Pons (tissue), 1 donor: ENCODE measurements around the gene GNB1L.
"Not testable (repeated sequence)": the region's sequence is repeated elsewhere in the genome, so short reads cannot be mapped to it uniquely, and the experiment has no call there.

ENCODE experiments used
- DNase-seq: peaks from one replicate; pipeline ENCODE4 v3.0.0-alpha.2; 2016; ENCODE audit warnings: low spot score

The GNB1L gene

DNA sequence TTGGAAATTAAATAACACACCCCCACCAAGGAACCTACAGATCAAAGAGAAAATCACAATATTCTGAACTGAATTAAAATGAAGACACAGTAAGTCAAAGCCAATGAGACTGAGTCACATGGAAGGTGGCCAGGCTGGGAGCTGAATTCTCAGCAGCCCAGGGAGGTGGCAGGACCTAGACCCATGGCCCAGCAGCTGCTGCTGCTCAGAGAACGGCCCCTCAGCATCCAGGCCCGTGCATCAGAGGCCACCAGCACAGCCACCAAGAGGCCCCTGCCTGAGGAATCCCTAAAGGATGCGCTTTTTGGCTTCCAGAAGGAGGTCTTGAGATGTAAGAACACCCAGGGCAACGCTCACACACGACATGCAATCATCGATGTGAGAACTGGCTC lies 59.1 kb downstream of the GNB1L start:
- DNase-seq, result peak; percentile 8

DNA sequence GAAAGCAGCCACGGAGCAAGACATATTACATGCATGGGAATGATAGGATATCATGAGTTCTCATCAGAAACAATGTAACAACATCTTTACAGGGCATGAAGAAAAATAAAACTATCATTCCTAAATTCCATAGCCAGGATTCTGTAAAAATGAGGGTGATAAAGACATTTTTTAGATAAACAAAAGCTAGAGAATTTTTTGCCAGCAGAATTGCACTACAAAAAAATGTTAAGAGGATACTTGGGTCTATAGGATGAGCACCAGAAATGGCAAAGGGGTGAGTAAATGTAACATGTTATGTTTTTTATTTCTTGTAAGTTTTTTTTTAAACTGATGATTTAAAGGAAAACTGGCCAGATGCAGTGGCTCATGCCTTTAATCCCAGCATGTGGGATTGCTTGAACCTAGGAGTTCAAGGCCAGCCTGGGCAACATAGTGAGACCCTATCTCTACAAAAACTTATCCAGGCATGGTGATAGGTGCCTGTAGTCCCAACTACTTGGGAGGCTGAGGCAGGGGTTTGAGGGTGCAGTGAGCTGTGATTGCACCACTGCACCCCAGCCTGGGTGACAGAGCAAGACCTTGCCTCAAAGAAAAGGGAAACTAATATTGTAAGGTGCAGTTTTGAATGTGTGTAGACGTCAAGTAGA lies 60.9 kb downstream of the GNB1L start:
- DNase-seq, result no peak

DNA sequence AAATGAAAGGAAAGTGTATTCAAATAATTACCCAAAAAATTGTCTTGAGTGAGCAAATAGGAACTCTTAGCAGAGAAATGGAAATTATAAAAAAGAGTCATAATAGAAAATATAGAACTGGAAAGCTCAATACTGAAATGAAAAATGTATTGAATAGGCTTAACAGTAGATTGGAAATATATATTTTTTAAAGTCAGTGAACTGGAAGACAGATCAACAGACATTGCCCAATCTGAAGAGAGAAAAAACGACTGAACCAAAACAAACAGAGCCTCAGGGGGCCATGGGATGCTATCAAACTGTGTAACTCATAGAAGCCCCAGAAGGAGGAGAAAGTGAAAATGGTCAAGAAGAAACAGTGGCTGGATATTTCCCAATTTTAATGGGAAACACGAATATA lies 61.5 kb downstream of the GNB1L start:
- no peak for DNase-seq

DNA sequence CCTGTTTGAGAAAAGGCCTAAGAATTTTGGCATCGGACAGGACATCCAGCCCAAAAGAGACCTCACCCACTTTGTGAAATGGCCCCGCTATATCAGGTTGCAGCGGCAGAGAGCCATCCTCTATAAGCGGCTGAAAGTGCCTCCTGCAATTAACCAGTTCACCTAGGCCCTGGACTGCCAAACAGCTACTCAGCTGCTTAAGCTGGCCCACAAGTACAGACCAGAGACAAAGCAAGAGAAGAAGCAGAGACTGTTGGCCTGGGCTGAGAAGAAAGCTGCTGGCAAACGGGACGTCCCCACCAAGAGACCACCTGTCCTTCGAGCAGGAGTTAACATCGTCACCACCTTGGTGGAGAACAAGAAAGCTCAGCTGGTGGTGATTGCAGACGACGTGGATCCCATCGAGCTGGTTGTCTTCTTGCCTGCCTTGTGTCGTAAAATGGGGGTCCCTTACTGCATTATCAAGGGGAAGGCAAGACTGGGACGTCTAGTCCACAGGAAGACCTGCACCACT lies 62.2 kb downstream of the GNB1L start:
- not testable (repeated sequence) for DNase-seq

DNA sequence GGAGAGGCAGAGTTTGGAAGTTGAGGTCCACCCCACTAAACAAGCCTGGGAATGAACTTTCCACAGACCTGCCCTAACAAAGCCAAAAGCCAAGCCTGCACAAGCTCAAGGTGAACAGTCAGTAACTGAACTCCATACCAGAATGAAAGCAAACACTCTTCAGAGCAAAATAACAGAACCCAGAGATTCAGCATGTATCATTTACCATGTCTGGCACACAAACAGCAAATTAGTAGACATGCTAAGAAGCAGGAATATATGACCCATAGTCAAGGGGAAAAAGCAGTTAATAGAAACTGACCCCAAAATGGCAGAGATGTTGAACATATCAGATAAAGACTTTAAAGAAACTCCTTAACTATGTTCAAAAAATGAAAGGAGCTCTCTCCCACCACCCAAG lies 62.8 kb downstream of the GNB1L start:
- DNase-seq, result no peak

DNA sequence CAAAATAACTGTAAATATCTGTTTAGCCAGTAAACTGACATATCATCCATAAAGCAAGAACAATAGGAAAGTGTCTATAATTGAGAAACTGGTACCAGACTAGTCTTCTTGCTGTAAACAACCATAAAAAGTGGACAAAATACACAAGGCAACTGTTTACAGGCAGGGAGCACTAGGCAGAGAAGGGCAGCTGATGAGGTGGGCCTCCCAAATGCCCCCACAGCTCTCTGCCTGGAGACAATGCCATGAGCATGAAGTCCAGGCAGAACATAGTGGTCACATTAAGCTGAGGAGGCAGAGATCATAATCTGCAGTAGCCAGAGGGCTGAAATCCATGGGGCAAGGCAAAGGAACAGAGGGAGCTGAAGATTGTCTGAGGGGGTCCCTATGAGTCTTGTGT lies 63.4 kb downstream of the GNB1L start:
- no peak for DNase-seq

DNA sequence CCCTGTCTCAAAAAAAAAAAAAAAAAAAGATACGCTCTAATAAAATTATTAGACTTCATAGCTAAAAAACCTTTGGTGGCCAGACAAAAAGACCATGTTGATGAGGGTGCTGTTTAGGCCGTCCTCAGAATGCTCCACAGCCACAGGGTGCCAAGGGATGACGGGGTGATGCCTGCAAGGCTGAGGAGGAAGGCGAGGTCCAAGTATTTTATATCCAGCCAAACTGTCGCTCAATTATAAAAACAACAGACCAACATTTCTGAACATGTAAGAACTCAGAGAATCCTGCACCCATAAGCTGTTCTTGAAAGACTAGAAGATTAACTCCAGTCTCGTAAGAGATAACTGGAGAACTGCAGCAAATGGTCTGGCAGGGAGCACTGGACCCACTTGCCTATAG lies 64.8 kb downstream of the GNB1L start:
- DNase-seq, result no peak

DNA sequence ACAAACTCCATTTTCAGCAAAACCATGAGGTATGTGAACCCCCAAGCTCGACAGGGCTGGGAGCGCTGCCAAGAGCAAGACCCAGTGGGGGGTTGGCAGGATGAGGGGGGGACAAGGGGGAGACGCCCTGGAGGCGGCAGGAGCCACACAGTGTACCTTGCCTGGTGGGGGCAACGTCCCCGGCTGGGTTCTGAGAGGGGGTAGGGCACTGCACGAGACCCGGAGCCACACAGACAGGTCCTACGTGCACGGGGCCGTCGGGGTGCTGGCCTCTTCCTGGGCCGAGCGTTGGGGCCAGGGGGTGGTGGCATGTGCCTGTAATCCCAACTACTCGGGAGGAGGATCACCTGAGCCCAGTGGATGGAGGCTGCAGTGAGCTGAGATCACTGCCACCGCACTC lies 65.3 kb downstream of the GNB1L start:
- no peak for DNase-seq

DNA sequence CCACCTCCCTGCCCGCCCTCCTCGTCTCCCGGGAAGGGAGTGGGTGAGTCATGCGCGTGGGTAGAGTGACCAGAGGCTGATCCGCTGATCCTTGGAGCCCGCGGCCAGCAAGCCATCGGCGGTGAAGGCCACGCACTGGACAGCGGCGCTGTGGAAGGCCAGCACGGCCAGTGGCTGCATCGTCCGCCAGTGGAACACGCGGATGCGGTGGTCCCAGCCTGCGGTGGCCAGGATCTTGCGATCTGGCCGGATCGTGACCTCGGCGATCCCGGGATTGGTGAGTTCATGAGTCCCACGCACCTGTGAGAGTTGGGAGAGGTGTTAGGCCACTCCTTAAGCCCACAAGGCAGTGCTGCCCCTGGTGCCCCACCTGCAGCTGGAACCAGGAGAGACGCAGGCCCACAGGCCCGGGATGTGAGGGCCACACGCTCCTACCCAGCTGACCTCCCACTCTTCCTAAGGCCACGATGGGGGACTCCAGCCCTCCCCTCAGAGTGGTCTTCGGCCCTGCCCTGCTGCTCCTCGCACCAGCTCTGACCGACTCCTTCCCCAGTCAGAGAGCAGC lies 65.9 kb downstream of the GNB1L start:
- no peak for DNase-seq

DNA sequence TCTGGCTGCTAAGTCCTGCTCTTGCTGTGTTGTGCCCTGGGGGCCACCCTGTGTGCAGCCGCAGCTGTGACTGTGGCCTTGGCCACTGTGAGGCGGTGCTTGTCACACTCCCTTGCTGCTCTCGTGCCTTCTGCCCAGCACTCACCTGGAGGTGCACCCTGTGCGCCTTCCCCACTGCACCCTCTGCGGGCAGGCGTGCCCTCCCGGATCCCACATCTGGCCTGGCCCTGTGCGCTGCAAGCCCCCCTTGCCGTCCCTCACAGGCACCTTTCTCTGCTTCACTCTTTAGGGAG lies 66.9 kb downstream of the GNB1L start:
- no peak for DNase-seq

DNA sequence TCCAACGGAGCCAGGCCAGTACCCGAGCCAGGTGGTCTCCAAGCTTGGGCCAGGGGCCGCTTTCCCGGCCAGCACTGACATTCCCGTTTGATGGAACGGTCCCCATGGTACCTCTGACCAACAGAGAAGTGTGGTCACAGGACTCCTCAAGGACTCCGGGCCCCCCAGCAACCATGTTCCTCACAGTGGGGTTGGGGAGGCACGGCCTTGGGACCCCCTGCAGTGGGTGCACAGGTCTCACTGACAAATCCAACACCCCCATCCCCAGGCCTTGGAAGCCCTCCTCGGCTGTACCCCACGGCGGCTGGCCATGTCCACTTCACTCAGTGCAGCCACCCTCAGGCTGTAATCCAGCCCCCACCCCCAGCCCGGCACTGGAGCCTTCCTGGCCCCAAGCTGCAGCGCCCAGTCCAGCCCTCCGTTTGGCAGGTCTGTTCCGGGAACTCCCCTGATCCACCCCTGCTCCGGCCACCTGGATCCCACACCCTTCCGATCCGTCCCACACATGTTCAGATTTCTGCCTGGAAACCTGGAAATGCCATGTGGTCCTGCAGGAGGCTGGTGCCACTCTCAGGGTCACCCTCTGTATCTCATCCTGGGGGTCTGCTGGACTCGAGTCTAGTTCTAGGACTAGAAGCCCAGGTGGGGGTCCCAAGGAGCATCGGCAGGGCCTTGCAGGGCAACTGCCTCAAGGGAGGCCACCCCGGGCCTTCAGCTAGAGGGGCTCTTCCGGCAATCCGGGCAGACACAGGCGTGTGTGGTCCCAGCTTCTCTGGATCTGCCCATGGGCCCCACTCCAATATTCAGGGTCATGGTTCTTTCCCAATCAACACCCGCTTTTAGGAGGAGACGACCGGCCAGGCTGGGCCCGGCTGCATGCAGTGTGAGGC lies 67.5 kb downstream of the GNB1L start:
- no peak for DNase-seq

DNA sequence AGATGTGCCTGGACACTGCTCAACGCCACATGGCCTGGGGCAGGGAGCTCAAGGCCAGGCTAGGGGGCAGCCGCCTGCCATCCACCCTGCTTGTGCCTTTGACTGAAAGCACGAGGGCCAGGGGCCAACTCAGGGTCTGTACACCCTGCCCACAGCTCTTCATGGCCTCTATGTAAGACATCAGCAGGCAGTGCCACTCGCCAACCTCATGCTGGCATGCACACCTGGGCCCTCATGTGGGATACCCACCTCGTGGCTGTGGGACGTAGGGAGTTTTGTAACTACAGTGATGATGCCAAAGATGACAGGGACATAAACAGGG lies 68.4 kb downstream of the GNB1L start:
- DNase-seq, result no peak

DNA sequence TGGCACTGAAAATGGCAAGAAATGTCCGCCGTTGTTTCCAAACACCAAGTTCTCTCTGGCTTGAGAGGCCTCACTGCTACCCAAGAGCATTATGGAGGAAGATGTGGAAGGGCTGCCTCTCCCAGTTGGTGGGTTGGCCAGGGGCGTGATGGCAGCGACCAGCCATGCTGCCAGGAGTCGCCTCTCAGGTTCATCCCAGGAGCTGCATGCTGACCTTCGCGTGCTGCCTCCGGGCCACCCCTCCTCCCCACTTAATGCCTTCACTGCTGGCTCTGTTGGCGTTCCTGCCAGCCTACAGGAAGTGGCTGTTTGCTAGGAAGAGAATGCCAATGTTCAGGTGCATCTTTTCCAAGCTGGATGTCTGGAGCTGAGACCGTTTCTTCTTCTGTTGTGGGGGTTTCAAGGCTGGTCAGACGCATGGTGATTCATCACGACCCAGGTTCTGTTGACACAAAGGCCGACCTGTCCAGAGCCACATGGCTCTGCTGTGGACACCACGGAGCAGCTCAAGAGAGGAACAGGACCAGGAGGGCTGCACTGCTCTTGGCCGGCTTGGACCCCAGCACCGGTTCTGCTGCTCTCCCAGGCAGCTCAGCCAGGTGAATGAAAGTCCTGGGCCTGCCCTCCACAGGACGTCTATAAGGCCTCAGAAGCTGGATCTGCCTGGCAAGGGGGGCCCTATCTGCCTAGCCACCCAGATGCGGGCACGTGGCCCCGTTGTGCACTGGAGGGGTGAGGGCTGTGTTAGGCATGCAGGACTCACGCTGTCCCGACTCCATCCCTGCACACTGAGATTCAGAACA lies 69.0 kb downstream of the GNB1L start:
- no peak for DNase-seq

DNA sequence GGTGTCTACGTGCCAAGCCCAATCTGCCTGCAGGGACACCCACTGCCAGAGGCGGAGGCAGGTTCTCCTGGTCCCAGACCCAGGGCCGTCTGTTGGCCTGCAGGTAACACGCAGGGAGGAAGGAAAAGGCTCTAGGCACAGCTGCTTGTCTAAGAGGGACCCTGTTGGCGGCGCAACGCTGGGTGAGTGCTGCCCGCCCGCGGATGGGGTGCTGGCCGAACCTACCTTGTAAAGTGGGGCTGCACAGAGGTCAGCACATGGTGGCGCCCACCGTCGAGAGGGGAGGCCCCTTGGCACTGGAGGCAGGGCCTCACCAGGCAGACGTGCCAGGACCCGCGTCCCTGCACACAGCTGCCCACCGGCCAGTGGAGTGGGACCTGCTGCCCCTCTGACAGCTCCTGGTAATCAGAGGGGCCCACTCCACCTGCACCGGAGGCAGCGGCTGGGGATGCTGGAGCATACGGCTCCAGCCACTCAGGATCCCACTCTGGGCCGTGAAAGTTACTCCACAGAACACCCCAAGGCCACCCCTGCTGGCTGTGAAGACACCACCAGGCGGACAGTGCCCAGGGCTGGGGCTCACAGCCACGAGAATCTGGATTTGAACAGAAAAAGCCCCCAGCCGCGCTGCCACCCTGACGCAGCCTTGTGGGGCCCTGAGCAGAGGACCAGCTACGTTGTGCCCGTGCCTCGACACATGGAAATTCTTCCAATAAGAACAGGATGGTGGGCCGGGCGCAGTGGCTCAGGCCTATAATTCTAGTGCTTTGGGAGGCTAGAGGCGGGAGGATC lies 70.1 kb downstream of the GNB1L start:
- no peak for DNase-seq

DNA sequence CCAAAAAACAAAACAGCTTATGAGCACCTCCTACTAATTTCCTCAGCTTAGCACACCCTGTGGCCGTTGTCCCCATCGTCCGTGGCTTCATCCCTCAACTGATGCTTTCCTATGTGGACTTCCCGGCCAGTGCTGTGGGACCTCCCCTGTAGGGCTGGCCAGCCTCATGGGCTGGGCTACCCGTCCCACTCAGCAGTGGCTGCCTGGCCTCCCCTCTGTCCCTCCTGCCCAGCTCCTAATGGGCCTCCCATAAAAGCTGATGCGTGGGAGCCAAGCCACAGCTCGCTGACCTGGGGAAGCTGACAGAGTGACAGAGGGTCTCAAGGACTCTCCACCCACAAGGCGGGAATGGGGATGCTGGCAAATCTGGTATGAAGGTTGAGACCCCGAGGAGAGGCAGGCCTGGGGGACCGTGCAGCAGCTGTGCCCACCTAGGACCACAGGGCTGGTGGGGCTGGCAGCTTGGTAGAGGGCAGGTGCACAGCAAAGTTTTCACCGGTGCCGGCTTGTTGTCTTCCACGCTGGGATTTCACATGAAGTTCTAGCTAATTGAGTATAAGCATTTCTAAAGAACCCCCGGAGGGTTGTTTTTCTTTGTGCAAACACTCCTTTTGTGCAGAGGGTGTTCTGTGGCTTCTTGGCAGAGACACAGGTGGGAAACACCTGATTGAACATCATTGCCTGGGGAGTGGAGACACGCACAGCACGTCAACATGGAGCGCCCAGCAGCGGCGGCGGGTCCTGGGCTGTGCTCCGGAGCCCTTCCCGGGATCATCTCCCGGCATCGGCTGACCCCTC lies 70.9 kb downstream of the GNB1L start:
- DNase-seq, result no peak

DNA sequence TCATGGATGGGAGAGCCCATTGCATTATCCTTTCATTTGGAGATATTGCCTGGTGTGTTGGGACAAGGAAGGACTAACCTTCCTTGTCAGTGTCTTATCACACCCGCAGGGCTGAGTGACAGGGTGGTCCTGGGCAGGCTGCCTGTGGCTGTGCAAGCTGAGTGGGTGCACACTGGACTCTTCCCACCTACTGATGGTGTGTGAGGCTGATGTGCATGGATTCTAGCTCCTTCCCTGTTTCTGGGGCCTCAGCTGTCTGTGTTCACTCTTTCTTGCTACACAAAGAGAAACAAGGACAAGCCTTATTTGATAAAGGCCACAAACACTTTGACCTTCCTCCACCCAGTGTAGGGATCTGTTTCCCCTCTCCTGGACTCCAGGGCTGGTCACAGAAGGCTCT lies 72.1 kb downstream of the GNB1L start:
- no peak for DNase-seq

DNA sequence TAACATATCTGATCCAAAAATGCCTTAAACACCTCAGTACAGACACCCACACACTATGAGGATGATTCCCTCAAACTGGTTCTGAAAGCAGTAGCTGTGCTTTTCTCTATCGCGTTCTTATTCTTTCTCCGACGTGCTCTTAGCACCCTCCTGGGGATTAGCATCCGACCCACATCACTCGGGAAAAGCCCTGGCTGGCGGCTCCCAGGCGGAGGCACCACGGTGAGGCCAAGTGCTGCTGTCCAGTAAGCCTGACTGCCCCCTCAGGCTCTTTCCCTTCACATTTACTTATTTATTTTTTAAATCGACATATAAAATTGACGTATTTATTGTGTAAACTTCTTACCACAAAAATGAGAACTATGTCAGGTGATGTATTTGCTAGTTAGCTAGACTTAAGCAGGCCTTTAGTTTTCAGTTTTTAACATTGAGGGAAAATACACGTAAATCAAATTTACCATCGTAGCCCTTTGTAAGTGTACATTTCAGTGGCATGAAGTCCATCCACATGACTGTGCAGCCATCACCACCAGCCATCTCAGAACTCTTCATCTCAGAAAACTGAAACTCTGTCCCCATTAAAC lies 74.9 kb downstream of the GNB1L start:
- no peak for DNase-seq

DNA sequence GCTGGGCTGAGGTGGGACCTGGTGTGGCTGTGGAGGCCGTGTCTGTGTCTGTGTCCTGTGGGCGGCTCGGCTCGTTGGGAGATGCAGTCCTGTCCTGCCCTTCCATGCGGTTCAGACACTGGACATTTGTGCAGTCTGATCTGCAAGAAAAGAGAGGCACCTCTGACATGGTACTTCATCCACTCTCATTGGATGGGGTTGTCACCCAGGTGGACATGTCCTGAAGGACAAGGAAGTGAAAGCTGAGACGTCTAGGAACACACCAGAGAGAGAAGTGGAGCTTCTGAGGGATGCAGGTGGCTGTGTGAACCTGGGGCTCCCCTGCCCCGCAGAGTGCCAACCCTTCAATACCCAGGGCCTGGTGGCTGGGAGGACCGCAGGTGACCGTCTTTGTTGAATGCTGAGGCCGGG lies 75.7 kb downstream of the GNB1L start:
- DNase-seq, result no peak

DNA sequence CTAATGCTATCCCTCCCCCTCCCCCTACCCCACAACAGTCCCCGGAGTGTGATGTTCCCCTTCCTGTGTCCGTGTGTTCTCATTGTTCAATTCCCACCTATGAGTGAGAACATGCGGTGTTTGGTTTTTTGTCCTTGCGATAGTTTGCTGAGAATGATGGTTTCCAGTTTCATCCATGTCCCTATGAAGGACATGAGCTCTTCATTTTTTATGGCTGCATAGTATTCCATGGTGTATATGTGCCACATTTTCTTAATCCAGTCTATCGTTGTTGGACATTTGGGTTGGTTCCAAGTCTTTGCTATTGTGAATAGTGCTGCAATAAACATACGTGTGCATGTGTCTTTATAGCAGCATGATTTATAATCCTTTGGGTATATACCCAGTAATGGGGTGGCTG lies 77.5 kb downstream of the GNB1L start:
- DNase-seq, result not testable (repeated sequence)

DNA sequence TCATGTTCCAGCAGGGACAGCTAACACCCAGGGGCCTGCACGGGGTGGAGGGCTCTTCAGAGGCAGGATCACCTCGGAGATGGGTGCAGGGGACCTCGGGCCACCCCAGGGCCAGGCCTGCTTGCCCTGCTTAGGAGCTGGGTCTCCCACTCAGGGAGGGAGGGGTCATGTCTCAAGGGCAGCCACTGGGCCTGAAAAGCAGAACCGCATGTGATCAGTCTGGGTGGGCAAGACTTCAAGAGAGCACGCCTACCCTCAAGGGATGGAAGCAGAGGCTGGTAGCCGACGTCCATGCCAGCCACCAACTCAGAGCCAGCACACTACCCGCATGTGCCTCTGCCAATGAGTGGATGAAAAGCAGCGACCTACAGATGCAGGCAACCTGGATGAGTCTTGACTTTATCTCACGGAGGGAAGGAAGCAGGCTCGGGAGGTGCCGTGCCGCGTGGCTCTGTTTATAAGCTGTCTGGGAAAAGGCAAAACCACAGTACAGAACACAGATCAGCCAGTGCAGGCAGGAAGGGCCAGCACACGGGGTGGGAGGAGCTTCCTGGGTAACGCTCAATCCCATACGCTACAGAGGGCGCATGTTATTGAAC lies 78.1 kb downstream of the GNB1L start:
- no peak for DNase-seq
